IMR-90 (cell line): ENCODE results near the gene GNB1L. TPM values are rescaled to one million over a fixed set of nuclear protein-coding genes. Genes with fewer than 3 reads are reported as not detected.

Experiments
- ATAC-seq: fragments of 200-7000 bp; cut with Tn5 transposase; 2 replicates; pipeline ENCODE4 v1.9.1; 2020; ENCODE audit warnings: low read depth, mild to moderate bottlenecking, moderate library complexity
- BruUV-seq: library from RNA; stranded (reverse); fragments of 400-500 nt; replicated peaks from 2 replicates; lab custom pipeline; 2021; lab: Mats Ljungman, UMichigan
- CTCF ChIA-PET: fragments of 300-600 bp; formaldehyde crosslinking; extraction: SDS; loops from one replicate; lab custom pipeline; 2021; ENCODE audit warnings: antibody characterized with exemption; lab: Yijun Ruan, JAX
- POLR2A ChIA-PET: fragments of 300-600 bp; sonication (Branson Sonifier 250); formaldehyde crosslinking; loops from one replicate; lab custom pipeline; 2022; ENCODE audit warnings: antibody characterized with exemption; ENCODE audit not compliant: unreplicated experiment; lab: Charles Lee
- DNase-seq: peaks from one replicate; pipeline ENCODE4 v3.0.0; 2013
- H2AFZ ChIP-seq: replicated peaks from 2 replicates; pipeline ENCODE3; 2013; ENCODE audit warnings: low read length, mild to moderate bottlenecking; ENCODE audit not compliant: poor library complexity
- H2AK5ac ChIP-seq: 2 replicates; pipeline ENCODE4 v1.6.1; 2013; ENCODE audit warnings: low read depth, low read length, inconsistent platforms
- H2AK9ac ChIP-seq: replicated peaks from 2 replicates; pipeline ENCODE3; 2013; ENCODE audit warnings: mild to moderate bottlenecking, low read depth, low read length, moderate library complexity; ENCODE audit not compliant: poor library complexity
- H2BK120ac ChIP-seq: 2 replicates; pipeline ENCODE4 v1.6.1; 2013; ENCODE audit warnings: low read depth, low read length, inconsistent platforms
- H2BK15ac ChIP-seq: 3 replicates; pipeline ENCODE4 v1.6.1; 2013; ENCODE audit warnings: low read depth, low read length, inconsistent platforms
- H2BK20ac ChIP-seq: 2 replicates; pipeline ENCODE4 v1.6.1; 2013; ENCODE audit warnings: low read depth, mild to moderate bottlenecking, inconsistent platforms, low read length, moderate library complexity
- H2BK5ac ChIP-seq: 2 replicates; pipeline ENCODE4 v1.6.1; 2013; ENCODE audit warnings: mild to moderate bottlenecking, low read depth, low read length, inconsistent platforms; ENCODE audit not compliant: poor library complexity, severe bottlenecking
- H3K14ac ChIP-seq: replicated peaks from 2 replicates; pipeline ENCODE4 v1.6.1; 2013; ENCODE audit warnings: low read depth, low read length, inconsistent platforms
- H3K18ac ChIP-seq: 2 replicates; pipeline ENCODE4 v1.6.1; 2013; ENCODE audit warnings: low read depth, low read length, control low read depth
- H3K23ac ChIP-seq: 2 replicates; pipeline ENCODE4 v1.6.1; 2013; ENCODE audit warnings: low read depth, low read length, inconsistent platforms
- H3K27ac ChIP-seq: 2 replicates; pipeline ENCODE4 v1.5.1; 2013; ENCODE audit warnings: mild to moderate bottlenecking, control low read depth, low read length; ENCODE audit not compliant: insufficient read depth
- H3K27me3 ChIP-seq: 2 replicates; pipeline ENCODE4 v1.6.1; 2013; ENCODE audit warnings: low read length; ENCODE audit not compliant: control insufficient read depth, insufficient read depth
- H3K36me3 ChIP-seq: 2 replicates; pipeline ENCODE4 v1.6.1; 2013; ENCODE audit warnings: low read length, mixed read lengths; ENCODE audit not compliant: control insufficient read depth, insufficient read depth
- H3K4ac ChIP-seq: 2 replicates; pipeline ENCODE4 v1.6.1; 2013; ENCODE audit warnings: low read depth, low read length, inconsistent platforms
- H3K4me1 ChIP-seq: 2 replicates; pipeline ENCODE4 v1.6.1; 2013; ENCODE audit warnings: low read length, mixed read lengths; ENCODE audit not compliant: control insufficient read depth, insufficient read depth
- H3K4me2 ChIP-seq: 2 replicates; pipeline ENCODE4 v1.6.1; 2013; ENCODE audit warnings: low read depth, mild to moderate bottlenecking, control low read depth, low read length, moderate library complexity
- H3K4me3 ChIP-seq: 2 replicates; pipeline ENCODE4 v1.5.1; 2013; ENCODE audit warnings: low read depth, mild to moderate bottlenecking, control low read depth, low read length, moderate library complexity; ENCODE audit not compliant: insufficient read depth
- H3K56ac ChIP-seq: 2 replicates; pipeline ENCODE4 v1.6.1; 2013; ENCODE audit warnings: low read length, inconsistent platforms; ENCODE audit not compliant: insufficient read depth; ENCODE audit errors: extremely low read depth
- H3K79me1 ChIP-seq, 2 experiments: 2 replicates each; pipeline ENCODE4 v1.6.1; 2013; ENCODE audit warnings: low read length in 2 of 2, inconsistent platforms in 1 of 2, low read depth in 1 of 2
- H3K9ac ChIP-seq: 2 replicates; pipeline ENCODE4 v1.6.1; 2013; ENCODE audit warnings: low read depth, low read length, control low read depth
- H3K9me1 ChIP-seq: 2 replicates; pipeline ENCODE4 v1.6.1; 2013; ENCODE audit warnings: low read length, inconsistent platforms; ENCODE audit not compliant: insufficient read depth
- H3K9me3 ChIP-seq: 2 replicates; pipeline ENCODE4 v1.6.1; 2013; ENCODE audit warnings: low read length; ENCODE audit not compliant: control insufficient read depth, insufficient read depth
- H4K20me1 ChIP-seq: 2 replicates; pipeline ENCODE4 v1.6.1; 2013; ENCODE audit warnings: low read length, inconsistent platforms; ENCODE audit not compliant: insufficient read depth
- H4K5ac ChIP-seq: 2 replicates; pipeline ENCODE4 v1.6.1; 2013; ENCODE audit warnings: mild to moderate bottlenecking, low read depth, low read length, control low read depth
- H4K8ac ChIP-seq, 2 experiments: 2 replicates each; pipeline ENCODE4 v1.6.1; 2013; ENCODE audit warnings: low read depth in 2 of 2, low read length in 2 of 2, control low read depth in 1 of 2, inconsistent platforms in 1 of 2
- H4K91ac ChIP-seq: 2 replicates; pipeline ENCODE4 v1.6.1; 2013; ENCODE audit warnings: low read depth, low read length, inconsistent platforms; ENCODE audit not compliant: insufficient read depth
- BHLHE40 ChIP-seq: fragments of 150-350 bp; IDR thresholded peaks from 2 replicates; pipeline ENCODE4 v1.6.1; 2016; ENCODE audit warnings: mild to moderate bottlenecking, low read depth, low read length
- CEBPB ChIP-seq: IDR thresholded peaks from 2 replicates; pipeline ENCODE4 v1.6.1; 2012; ENCODE audit warnings: low read depth, low read length, improper control_type of control experiment
- CHD1 ChIP-seq: IDR thresholded peaks from 2 replicates; pipeline ENCODE4 v1.6.1; 2012; ENCODE audit warnings: low read depth, low read length, improper control_type of control experiment
- CTCF ChIP-seq: conservative IDR thresholded peaks from 2 replicates; pipeline ENCODE4 v1.5.1; 2012; ENCODE audit warnings: mild to moderate bottlenecking, low read depth, low read length, improper control_type of control experiment
- FOS ChIP-seq: fragments of 150-350 bp; IDR thresholded peaks from 2 replicates; pipeline ENCODE4 v1.6.1; 2016; ENCODE audit warnings: low read depth, low read length
- MAFK ChIP-seq: IDR thresholded peaks from 2 replicates; pipeline ENCODE4 v1.6.1; 2012; ENCODE audit warnings: low read depth, low read length, improper control_type of control experiment
- MAZ ChIP-seq: IDR thresholded peaks from 2 replicates; pipeline ENCODE4 v1.6.1; 2012; ENCODE audit warnings: low read depth, mild to moderate bottlenecking, low read length, improper control_type of control experiment, moderate library complexity, borderline replicate concordance
- MXI1 ChIP-seq: IDR thresholded peaks from 2 replicates; pipeline ENCODE4 v1.6.1; 2012; ENCODE audit warnings: low read depth, mild to moderate bottlenecking, low read length, moderate library complexity, borderline replicate concordance
- NFE2L2 ChIP-seq: fragments of 150-350 bp; IDR thresholded peaks from 2 replicates; pipeline ENCODE4 v1.6.1; 2016; ENCODE audit warnings: low read depth, mild to moderate bottlenecking, low read length
- RAD21 ChIP-seq: IDR thresholded peaks from 2 replicates; pipeline ENCODE4 v1.6.1; 2012; ENCODE audit warnings: low read length, improper control_type of control experiment
- RCOR1 ChIP-seq: IDR thresholded peaks from 2 replicates; pipeline ENCODE4 v1.6.1; 2012; ENCODE audit warnings: mild to moderate bottlenecking, low read length, improper control_type of control experiment; ENCODE audit not compliant: insufficient replicate concordance
- RFX5 ChIP-seq: IDR thresholded peaks from 2 replicates; pipeline ENCODE4 v1.8.0; 2012; ENCODE audit warnings: low read depth, mild to moderate bottlenecking, low read length, moderate library complexity
- SMC3 ChIP-seq: fragments of 150-350 bp; IDR thresholded peaks from 2 replicates; pipeline ENCODE4 v1.6.1; 2016; ENCODE audit warnings: low read depth, mild to moderate bottlenecking, antibody characterized with exemption, low read length, moderate library complexity
- WGBS, 2 experiments: methylation state at CpG; one replicate each; pipeline versions ENCODE4 v1.1.5 to v1.1.7; 2013; ENCODE audit warnings: missing lambda C conversion rate in 2 of 2; ENCODE audit not compliant: insufficient read length in 1 of 2; ENCODE audit errors: extremely low coverage in 2 of 2; 5-methylcytosine and 5-hydroxymethylcytosine counted together
- dilution Hi-C: fragments of 300-500 bp; cut with HindIII; formaldehyde crosslinking; loops from one replicate; pipeline ENCODE4 v1.14.3; 2018; ENCODE audit warnings: low sequenced_read_pairs; ENCODE audit not compliant: unreplicated experiment
- in situ Hi-C: fragments of 300-500 bp; cut with MboI; formaldehyde crosslinking; loops from 3 replicates; pipeline ENCODE4 v1.14.3; 2019; ENCODE audit warnings: low sequenced_read_pairs, inconsistent platforms, mixed read lengths
- intact Hi-C: fragments of 100-400 bp; cut with micrococcal nuclease; formaldehyde crosslinking; loops from 2 replicates; pipeline ENCODE4 v1.10.0; 2022
- polyA plus RNA-seq, 3 experiments: library from polyadenylated mRNA; depleted of rRNA; stranded (reverse); fragments of >200 nt; gene quantifications; 2 replicates each; pipeline ENCODE4 v1.2.3, GENCODE V29; 2012; ENCODE audit warnings: low replicate concordance in 1 of 3
- total RNA-seq: library from RNA; depleted of rRNA; stranded (reverse); fragments of >200 nt; gene quantifications from 2 replicates; pipeline ENCODE4 v1.2.3, GENCODE V29; 2012
- TF ChIP-seq, protein P1 (sequence below): fragments of 150-350 bp; IDR thresholded peaks from 2 replicates; pipeline ENCODE4 v1.6.1; 2016; ENCODE audit warnings: low read depth, mild to moderate bottlenecking, low read length, moderate library complexity, borderline replicate concordance

GNB1L gene
- total and polyA plus RNA-seq, 2 of the 4 experiments (the other 2 are of a cell fraction) = 2.5 to 4.4 TPM

DNA sequence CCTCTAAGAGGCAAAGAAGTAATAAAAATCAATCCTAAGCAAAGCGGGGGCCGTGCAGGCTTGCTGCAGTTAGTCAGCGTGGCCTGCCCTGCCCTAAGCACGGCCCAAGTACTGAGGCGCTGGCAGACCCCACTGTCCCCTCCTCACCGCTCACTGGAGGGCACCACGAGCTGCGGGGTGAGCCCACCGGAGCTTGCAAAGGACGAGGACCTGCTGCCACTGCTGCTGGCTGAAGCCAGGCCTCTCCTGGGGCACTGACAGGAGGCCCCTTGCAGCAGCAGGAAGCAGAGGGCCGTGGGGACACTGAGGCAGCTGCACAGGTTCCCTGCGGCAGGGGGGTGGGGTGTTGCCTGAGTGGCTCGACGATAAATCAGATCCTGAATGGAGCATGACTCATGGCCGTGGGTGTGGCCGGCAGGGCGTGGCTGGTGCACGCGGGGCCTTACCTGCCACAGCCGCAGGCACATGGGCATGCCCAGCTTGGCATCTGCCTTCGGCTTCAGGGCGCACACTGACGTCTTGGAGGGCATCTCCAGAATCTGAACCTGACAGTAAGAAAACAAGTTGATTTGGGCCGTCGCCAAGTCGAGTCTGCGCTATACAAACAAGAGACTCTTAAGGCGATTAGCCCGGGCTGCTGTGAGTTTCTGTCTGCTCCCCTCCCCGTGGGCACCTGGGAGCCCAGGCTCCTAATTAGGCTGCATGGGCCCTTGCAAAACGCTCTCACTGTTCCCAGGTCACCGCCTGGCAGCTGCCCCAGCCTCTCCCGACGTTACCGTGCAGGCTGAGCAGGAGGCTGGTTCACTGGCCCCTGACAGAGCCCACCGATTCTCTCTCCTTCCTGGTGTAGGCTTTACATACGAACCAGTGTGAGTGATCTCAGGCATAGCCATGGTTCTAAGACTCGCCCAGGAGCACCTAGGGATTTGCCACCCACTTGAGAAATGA, 48.2 kb downstream of the GNB1L start:
- H2AK9ac ChIP-seq = no peak overlapping the region
- in situ Hi-C loops = no loop called here
- no peaks in the 10 kb centered on the region for H3K79me1 ChIP-seq
- DNase-seq = no peak
- no peak overlapping the region for H3K18ac ChIP-seq
- no peak overlapping the region for H3K9ac ChIP-seq
- H4K91ac ChIP-seq = no peak overlapping the region
- ChIA-PET CTCF (no interaction called here), POLR2A (no interaction called here)
- no peak for TF ChIP-seq SMC3
- no peak for TF ChIP-seq NFE2L2
- no peak for TF ChIP-seq RFX5
- TF ChIP-seq, protein P1, sequence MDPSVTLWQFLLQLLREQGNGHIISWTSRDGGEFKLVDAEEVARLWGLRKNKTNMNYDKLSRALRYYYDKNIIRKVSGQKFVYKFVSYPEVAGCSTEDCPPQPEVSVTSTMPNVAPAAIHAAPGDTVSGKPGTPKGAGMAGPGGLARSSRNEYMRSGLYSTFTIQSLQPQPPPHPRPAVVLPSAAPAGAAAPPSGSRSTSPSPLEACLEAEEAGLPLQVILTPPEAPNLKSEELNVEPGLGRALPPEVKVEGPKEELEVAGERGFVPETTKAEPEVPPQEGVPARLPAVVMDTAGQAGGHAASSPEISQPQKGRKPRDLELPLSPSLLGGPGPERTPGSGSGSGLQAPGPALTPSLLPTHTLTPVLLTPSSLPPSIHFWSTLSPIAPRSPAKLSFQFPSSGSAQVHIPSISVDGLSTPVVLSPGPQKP = no peak
- no peak for TF ChIP-seq CTCF
- no peak for TF ChIP-seq FOS
- no peak for TF ChIP-seq CHD1
- TF ChIP-seq BHLHE40 = no peak
- TF ChIP-seq MAZ = no peak
- TF ChIP-seq RAD21 = no peak
- no peak for TF ChIP-seq RCOR1
- no peak for TF ChIP-seq CEBPB
- TF ChIP-seq MXI1 = no peak
- no peak for TF ChIP-seq MAFK
- no peak overlapping the region for H3K4me3 ChIP-seq
- H3K27ac ChIP-seq = no peak overlapping the region
- no peak overlapping the region for H4K8ac ChIP-seq
- no peak overlapping the region for H2AK5ac ChIP-seq
- H3K23ac ChIP-seq = no peak overlapping the region
- H3K9me1 ChIP-seq = peaks cover 2% of the 10 kb centered on the region; the same call in 1 of the 2 replicates
- dilution Hi-C loops = no loop called here
- H2BK120ac ChIP-seq = no peak overlapping the region
- no peak overlapping the region for H3K4me2 ChIP-seq
- intact Hi-C loops = no loop called here
- H3K14ac ChIP-seq = no peak overlapping the region
- no peaks in the 10 kb centered on the region for H3K27me3 ChIP-seq
- no peak overlapping the region for H3K56ac ChIP-seq
- ATAC-seq = no peak
- no peak overlapping the region for H2BK5ac ChIP-seq
- H2BK15ac ChIP-seq = no peak overlapping the region
- H3K9me3 ChIP-seq = no peaks in the 10 kb centered on the region
- peaks cover 14% of the 10 kb centered on the region for H3K4me1 ChIP-seq
- 0 out of 2 replicates have a peak, but pooled peaks cover 5% of the 10 kb centered on the region for H4K20me1 ChIP-seq
- no peak overlapping the region for H2AFZ ChIP-seq
- H3K4ac ChIP-seq = no peak overlapping the region
- H4K5ac ChIP-seq = no peak overlapping the region
- 70% methylated on average over 17 of the region's 38 CpGs; no CpG with 5 or more reads in 1 of the 2 experiments for WGBS, 2 experiments
- no peaks in the 10 kb centered on the region for H3K36me3 ChIP-seq
- no peak overlapping the region for H2BK20ac ChIP-seq
- no TSS peak for BruUV-seq
